Fibroblast of lung (primary cell): Measurements from ENCODE around the gene FGFBP2.

Source experiments
- EZH2 ChIP-seq: IDR thresholded peaks from 2 replicates; pipeline ENCODE4 v1.5.1; 2012; ENCODE audit warnings: low read length, control low read depth, mild to moderate bottlenecking; ENCODE audit errors: missing control alignments
- TF ChIP-seq, protein P1 (sequence below), 2 donors: IDR thresholded peaks in 1 of 2; conservative IDR thresholded peaks in 1 of 2; 1 replicate in 1 of 2; 2 replicates in 1 of 2; pipeline ENCODE4 v1.5.1; 2011 to 2012; ENCODE audit warnings: low read length in 2 of 2, control low read depth in 1 of 2, inconsistent platforms in 1 of 2, low read depth in 1 of 2, mild to moderate bottlenecking in 1 of 2

DNA sequence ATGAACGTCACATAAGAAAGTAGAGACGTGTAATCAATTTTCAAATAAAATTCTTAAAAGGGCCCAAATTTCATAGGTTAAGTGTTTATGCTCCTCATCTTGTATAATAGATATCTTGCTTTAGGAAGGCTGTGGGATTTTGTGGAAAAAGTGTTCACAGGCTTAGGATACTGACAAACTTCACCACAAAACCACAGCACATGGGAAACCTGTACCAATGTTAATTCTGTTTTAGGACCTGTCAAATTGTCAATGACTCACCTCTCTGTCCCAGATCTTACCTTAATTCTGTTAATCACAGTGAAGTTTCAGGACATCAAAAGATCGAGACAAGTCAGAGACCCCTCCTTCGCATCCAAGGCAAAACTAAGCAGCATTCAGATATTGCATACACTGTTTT lies 48.7 kb downstream of the FGFBP2 start:
- TF ChIP-seq, protein P1, sequence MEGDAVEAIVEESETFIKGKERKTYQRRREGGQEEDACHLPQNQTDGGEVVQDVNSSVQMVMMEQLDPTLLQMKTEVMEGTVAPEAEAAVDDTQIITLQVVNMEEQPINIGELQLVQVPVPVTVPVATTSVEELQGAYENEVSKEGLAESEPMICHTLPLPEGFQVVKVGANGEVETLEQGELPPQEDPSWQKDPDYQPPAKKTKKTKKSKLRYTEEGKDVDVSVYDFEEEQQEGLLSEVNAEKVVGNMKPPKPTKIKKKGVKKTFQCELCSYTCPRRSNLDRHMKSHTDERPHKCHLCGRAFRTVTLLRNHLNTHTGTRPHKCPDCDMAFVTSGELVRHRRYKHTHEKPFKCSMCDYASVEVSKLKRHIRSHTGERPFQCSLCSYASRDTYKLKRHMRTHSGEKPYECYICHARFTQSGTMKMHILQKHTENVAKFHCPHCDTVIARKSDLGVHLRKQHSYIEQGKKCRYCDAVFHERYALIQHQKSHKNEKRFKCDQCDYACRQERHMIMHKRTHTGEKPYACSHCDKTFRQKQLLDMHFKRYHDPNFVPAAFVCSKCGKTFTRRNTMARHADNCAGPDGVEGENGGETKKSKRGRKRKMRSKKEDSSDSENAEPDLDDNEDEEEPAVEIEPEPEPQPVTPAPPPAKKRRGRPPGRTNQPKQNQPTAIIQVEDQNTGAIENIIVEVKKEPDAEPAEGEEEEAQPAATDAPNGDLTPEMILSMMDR (conservative IDR thresholded peaks at IDR 0.05 in 1 of 2, IDR thresholded peaks at IDR 0.05 in 1 of 2; ENCODE audit: low read depth in 1 of 2, low read length in 2 of 2): no peak
- no peak for TF ChIP-seq EZH2
